Measurements from ENCODE around the gene GNA12. TPM values are rescaled to one million over a fixed set of nuclear protein-coding genes. Genes with fewer than 3 reads are reported as not detected.
"Not testable (repeated sequence)": the region's sequence is repeated elsewhere in the genome, so short reads cannot be mapped to it uniquely, and the experiment has no call there.

Gene GNA12
- total RNA-seq, 1 donor from 2014 or later, result 12.1 TPM

DNA sequence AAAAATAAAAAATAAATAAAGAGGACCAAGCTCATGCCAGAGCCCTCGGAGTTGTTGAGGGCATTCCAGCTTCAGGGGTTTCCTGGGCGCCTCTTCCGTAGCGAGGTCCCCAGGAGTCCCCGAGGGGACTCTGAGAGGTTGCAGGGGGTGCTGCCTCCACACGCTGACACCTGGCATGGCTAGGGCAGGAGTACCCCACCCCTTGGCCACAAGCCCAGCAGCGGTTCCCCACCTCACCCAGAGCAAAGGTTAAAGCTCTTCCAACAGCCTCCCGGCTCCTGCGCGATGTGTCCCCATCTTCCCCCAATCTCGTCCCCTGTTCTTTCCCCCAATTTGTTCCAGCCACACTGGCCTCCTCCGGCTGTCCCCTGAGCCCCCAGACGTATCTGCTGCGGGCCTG lies 151.6 kb downstream of the GNA12 start:
- no peak for FAIRE-seq
- no peak overlapping the region for H3K4me3 ChIP-seq (ENCODE audit: low read depth, low read length)
- DNase-seq (ENCODE audit: low read depth), result no peak
- TF ChIP-seq, protein P1, sequence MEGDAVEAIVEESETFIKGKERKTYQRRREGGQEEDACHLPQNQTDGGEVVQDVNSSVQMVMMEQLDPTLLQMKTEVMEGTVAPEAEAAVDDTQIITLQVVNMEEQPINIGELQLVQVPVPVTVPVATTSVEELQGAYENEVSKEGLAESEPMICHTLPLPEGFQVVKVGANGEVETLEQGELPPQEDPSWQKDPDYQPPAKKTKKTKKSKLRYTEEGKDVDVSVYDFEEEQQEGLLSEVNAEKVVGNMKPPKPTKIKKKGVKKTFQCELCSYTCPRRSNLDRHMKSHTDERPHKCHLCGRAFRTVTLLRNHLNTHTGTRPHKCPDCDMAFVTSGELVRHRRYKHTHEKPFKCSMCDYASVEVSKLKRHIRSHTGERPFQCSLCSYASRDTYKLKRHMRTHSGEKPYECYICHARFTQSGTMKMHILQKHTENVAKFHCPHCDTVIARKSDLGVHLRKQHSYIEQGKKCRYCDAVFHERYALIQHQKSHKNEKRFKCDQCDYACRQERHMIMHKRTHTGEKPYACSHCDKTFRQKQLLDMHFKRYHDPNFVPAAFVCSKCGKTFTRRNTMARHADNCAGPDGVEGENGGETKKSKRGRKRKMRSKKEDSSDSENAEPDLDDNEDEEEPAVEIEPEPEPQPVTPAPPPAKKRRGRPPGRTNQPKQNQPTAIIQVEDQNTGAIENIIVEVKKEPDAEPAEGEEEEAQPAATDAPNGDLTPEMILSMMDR (IDR thresholded peaks at IDR 0.05; ENCODE audit: insufficient read depth, low read length, severe bottlenecking), result no peak
- no peaks in the 10 kb centered on the region for H3K36me3 ChIP-seq (ENCODE audit: control insufficient read depth, insufficient read depth, low read length)
- peaks cover 17% of the 10 kb centered on the region for H3K27me3 ChIP-seq (ENCODE audit: control insufficient read depth, insufficient read depth, low read length)

DNA sequence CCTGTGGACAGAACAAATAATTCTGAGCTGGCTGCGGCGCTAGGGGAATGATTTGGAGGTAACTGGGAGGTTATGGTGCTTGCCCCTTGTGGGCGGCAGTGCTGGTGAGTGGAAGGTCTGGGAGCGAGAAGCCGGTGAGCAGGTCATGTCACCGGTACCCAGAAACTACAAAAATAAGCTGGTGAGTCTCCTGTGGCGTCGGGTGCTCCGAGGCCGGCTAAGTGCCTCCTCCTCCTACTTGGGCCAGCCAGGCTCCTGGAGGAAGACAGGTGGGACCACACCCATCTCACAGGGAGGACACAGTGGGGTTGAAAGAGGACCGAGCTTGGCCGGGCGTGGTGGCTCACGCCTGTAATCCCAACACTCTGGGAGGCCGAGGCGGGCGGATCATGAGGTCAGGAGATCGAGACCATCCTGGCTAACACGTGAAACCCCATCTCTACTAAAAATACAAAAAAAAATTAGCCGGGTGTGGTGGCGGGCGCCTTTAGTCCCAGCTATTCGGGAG lies 152.1 kb downstream of the GNA12 start:
- H3K36me3 ChIP-seq (ENCODE audit: control insufficient read depth, insufficient read depth, low read length); DNase-seq (ENCODE audit: low read depth); H3K4me3 ChIP-seq (ENCODE audit: low read depth, low read length); FAIRE-seq: not testable (repeated sequence)
- H3K27me3 ChIP-seq (ENCODE audit: control insufficient read depth, insufficient read depth, low read length), result peaks cover 21% of the 10 kb centered on the region

DNA sequence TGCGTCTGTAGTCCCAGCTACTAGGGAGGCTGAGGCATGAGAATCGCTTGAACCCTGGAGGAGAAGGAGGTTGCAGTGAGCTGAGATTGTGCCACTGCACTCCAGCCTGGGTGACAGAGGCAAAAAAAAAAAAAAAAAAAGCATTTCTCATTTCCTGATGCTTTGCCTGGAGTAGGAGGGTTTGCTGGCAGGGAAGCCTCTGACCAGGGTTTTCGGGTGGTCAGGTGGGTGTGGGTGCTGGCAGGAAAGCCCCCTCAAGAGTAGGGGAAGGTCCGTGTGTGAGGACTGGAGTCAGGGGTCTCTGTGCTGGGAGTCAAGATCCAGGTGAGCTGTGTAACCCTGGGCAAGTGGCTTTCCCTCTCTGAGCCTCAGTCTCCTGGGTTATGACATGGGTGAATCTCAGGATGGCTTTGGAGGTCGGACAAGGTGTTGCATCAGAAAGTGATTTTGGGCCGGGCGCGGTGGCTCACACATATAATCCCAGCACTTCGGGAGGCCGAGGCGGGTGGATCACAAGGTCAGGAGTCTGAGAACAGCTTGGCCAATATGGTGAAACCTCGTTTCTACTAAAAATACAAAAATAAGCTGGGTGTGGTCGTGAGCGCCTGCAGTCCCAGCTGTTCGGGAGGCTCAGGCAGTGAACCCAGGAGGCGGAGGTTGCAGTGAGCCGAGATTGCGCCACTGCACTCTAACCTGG lies 152.9 kb downstream of the GNA12 start:
- FAIRE-seq (no peak), DNase-seq (ENCODE audit: low read depth) (no peak)
- H3K4me3 ChIP-seq (ENCODE audit: low read depth, low read length), result no peak overlapping the region
- H3K27me3 ChIP-seq (ENCODE audit: control insufficient read depth, insufficient read depth, low read length), result peaks cover 21% of the 10 kb centered on the region
- H3K36me3 ChIP-seq (ENCODE audit: control insufficient read depth, insufficient read depth, low read length), result no peaks in the 10 kb centered on the region
- TF ChIP-seq, protein P1 (IDR thresholded peaks at IDR 0.05; ENCODE audit: insufficient read depth, low read length, severe bottlenecking), result no peak

DNA sequence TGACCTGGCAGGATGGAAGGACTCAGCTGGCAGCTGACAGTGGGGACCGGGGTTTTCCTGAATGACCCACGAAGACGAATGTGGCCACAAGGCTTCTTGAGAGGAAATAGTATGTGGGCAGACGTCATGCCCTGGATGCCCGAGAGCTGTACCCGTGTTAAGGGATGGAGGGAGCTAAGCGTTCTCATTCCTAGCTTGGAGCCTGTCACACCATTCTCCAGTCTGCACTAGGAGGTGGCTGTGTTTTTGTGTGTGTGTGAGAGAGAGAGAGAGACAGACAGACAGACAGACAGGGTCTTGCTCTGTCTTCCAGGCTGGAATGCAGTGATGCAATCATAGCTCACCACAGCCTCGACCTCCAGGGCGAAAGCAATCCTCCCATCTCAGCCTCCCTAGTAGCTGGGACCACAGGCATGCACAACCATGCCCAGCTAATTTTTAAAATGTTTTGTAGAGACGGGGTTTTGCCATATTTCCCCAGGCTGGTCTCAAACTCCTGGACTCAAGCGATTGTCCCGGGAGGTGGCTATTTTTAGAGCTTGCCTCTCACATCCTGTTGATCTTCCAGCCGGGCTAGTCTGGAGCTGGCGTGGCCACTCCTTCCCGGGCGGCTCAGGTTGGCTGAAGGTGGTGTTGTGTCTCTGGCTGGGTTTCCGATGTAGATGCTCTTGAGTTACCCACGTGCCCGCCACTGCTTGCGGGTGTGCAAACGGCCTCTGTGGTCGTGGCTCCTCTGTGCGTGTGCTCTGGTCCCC lies 154.0 kb downstream of the GNA12 start:
- Histone ChIP-seq H3K36me3 (ENCODE audit: control insufficient read depth, insufficient read depth, low read length) (no peaks in the 10 kb centered on the region), H3K4me3 (ENCODE audit: low read depth, low read length) (no peak overlapping the region), H3K27me3 (ENCODE audit: control insufficient read depth, insufficient read depth, low read length) (peaks cover 21% of the 10 kb centered on the region)
- FAIRE-seq, result no peak
- DNase-seq (ENCODE audit: low read depth), result no peak
- TF ChIP-seq, protein P1 (IDR thresholded peaks at IDR 0.05; ENCODE audit: insufficient read depth, low read length, severe bottlenecking), result no peak

DNA sequence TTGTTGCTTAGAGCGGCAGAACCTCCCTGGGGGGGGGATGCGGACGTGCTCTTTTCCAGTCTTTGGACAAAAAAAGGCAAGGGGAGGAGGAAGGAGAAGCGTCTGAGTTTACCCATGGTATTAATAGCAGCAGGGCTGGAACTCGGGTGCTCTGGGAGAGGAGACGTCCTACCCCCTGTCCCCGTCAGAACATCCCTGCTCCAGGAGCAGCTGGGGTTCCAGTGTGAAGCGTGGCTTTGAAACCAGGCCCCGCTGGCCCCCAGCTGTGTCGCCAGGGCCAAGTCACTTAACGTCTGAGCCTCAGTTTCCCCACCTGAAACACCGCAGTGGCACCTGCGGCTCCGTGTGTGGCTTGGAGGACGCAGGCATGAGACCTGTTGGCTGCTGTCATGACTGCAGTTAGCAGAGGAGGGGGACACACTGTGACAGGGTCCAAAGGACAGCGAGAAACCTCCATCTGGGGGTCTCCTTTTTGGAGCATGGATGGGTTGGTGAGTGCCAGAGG lies 154.7 kb downstream of the GNA12 start:
- FAIRE-seq, result no peak
- TF ChIP-seq, protein P1 (IDR thresholded peaks at IDR 0.05; ENCODE audit: insufficient read depth, low read length, severe bottlenecking), result no peak
- Histone ChIP-seq H3K27me3 (ENCODE audit: control insufficient read depth, insufficient read depth, low read length) (peaks cover 21% of the 10 kb centered on the region), H3K36me3 (ENCODE audit: control insufficient read depth, insufficient read depth, low read length) (no peaks in the 10 kb centered on the region), H3K4me3 (ENCODE audit: low read depth, low read length) (no peak overlapping the region)
- DNase-seq (ENCODE audit: low read depth), result no peak
